K562 treated with DMSO at 1 percent for 12 hours (cell line): ENCODE data around the gene BCAT1. TPM values are rescaled to one million over a fixed set of nuclear protein-coding genes. Genes with fewer than 3 reads are reported as not detected.

ENCODE experiments used
- total RNA-seq: library from RNA; unstranded; fragments of 300-600 nt; gene quantifications from 2 replicates; pipeline ENCODE4 v1.2.3, GENCODE V29; 2022; ENCODE audit not compliant: insufficient read depth

The BCAT1 gene, protein sequence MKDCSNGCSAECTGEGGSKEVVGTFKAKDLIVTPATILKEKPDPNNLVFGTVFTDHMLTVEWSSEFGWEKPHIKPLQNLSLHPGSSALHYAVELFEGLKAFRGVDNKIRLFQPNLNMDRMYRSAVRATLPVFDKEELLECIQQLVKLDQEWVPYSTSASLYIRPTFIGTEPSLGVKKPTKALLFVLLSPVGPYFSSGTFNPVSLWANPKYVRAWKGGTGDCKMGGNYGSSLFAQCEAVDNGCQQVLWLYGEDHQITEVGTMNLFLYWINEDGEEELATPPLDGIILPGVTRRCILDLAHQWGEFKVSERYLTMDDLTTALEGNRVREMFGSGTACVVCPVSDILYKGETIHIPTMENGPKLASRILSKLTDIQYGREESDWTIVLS
- total RNA-seq: 12.7 and 54.3 TPM in 2 replicates

DNA sequence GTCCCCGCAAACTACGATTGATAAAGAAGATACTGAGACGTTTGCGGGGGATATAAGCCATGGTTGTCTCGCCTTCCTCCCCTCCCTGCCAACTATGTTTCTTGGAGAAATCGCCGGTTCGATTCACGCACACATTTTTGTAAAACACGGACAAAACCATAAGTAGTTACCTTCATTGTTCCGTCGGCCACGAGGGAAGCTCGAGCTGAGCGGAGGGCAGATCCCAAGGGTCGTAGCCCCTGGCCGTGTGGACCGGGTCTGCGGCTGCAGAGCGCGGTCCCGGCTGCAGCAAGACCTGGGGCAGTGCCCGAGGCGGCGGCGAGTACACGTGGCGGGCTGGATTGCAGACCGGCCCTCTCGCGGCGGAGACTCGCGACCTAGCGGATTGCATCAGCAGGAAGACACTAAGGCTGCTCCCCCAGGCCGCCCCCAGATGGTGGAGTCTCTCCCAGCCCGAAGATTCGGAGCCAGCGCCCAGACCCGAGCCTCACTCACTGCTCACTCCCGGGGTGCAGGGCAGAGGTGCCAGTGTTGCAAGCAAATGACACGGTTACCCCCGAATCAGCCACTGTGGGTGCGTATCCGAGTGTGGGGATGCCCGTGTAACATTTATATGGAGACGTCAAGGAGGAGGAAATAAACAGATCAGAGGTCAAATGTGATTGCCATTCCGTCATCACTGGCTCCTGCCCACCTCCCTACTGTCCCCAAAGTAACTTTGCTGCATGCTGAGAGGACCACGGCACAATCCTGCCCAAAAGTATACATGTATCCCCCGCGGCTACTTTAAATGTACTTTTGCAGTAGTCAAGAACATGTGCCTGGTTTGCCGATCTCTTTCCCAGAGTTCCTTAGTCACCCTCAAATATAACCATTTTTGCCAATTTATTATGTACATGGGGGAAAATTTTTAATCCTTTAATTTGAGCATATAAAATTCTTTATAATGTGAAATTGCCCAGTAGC, at the start of gene BCAT1:
TSS of gene BCAT1 (minus strand) at position 345 of the 966 bp plus-strand sequence. CDS start at position 176, 169 bp downstream.

Other genes starting within 250 kb of the BCAT1 start
- not detected in 2 replicates for gene DNAI7, start 246.1 kb upstream of the BCAT1 start, total RNA-seq
- gene ETFRF1, start 246.1 kb upstream of the BCAT1 start, total RNA-seq: 11.4 and 24.3 TPM in 2 replicates